Activated CD8-positive, alpha-beta T cell treated with anti-CD3 and anti-CD28 coated beads, Interleukin-2, amount 10 ng/mL, durations not matched to agents 7 days and 5 days (primary cell): ENCODE measurements around the gene FAM120B. TPM values are rescaled to one million over a fixed set of nuclear protein-coding genes. Genes with fewer than 3 reads are reported as not detected.

ENCODE experiments used
- ATAC-seq: fragments of 150-1000 bp; cut with Tn5 transposase; one replicate; pipeline ENCODE4 v1.10.0; 2021; ENCODE audit warnings: moderate library complexity
- CTCF ChIA-PET: fragments of 350-600 bp; sonication (Branson Sonifier 250); formaldehyde crosslinking; loops from one replicate; lab custom pipeline; 2021; ENCODE audit warnings: antibody characterized with exemption; lab: Charles Lee
- POLR2A ChIA-PET: fragments of 350-600 bp; sonication (Branson Sonifier 250); formaldehyde crosslinking; loops from one replicate; lab custom pipeline; 2021; ENCODE audit warnings: antibody characterized with exemption; lab: Charles Lee
- DNase-seq: peaks from one replicate; pipeline ENCODE4 v3.0.0-alpha.2; 2020
- H3K27ac Mint-ChIP-seq: one replicate; pipeline ENCODE4 v1.8.0; 2021; ENCODE audit warnings: mild to moderate bottlenecking, mixed read lengths
- H3K27me3 Mint-ChIP-seq: one replicate; pipeline ENCODE4 v1.8.0; 2021; ENCODE audit warnings: low read depth, mixed read lengths
- H3K36me3 Mint-ChIP-seq: one replicate; pipeline ENCODE4 v1.8.0; 2021; ENCODE audit warnings: low read depth, mixed read lengths
- H3K4me1 Mint-ChIP-seq: one replicate; pipeline ENCODE4 v1.8.0; 2021; ENCODE audit warnings: low read depth, mixed read lengths
- H3K4me3 Mint-ChIP-seq: one replicate; pipeline ENCODE4 v1.8.0; 2021; ENCODE audit warnings: mild to moderate bottlenecking, mixed read lengths
- H3K9me3 Mint-ChIP-seq: one replicate; pipeline ENCODE4 v1.8.0; 2022; ENCODE audit warnings: mixed read lengths; ENCODE audit not compliant: insufficient read depth
- total RNA-seq, 2 experiments: library from RNA; stranded (reverse); gene quantifications; one replicate each; pipeline ENCODE4 v1.2.3, GENCODE V29; 2021

The FAM120B gene
- total RNA-seq, 2 experiments from 2014 or later, result 25.5 to 26.0 TPM

DNA sequence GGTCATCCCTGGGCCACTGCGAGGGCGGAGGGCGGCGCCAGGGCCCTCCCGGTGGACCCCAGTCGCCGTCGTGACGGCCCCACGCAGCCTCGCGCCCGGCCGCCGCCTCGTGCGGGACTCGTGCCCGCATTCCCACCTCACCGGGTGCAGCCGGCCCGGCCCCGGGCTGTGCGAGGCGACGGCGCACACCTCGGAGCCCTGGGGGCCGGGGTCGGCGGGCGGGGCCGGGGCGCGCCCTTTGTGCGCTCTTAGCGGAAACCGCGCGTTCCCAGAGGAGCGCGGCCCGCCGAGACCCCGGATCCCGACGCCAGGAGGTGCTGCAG lies 10.2 kb upstream of the FAM120B start:
- Mint-ChIP-seq H3K9me3 (peaks cover 4% of the 10 kb centered on the region), H3K4me3 (no peak overlapping the region), H3K27me3 (peaks cover 77% of the 10 kb centered on the region), H3K4me1 (peaks cover 48% of the 10 kb centered on the region), H3K27ac (no peak overlapping the region), H3K36me3 (peaks cover under 1% of the 10 kb centered on the region)
- DNase-seq (no peak), ATAC-seq (no peak)
- ChIA-PET POLR2A (no interaction called here), CTCF (no interaction called here)

DNA sequence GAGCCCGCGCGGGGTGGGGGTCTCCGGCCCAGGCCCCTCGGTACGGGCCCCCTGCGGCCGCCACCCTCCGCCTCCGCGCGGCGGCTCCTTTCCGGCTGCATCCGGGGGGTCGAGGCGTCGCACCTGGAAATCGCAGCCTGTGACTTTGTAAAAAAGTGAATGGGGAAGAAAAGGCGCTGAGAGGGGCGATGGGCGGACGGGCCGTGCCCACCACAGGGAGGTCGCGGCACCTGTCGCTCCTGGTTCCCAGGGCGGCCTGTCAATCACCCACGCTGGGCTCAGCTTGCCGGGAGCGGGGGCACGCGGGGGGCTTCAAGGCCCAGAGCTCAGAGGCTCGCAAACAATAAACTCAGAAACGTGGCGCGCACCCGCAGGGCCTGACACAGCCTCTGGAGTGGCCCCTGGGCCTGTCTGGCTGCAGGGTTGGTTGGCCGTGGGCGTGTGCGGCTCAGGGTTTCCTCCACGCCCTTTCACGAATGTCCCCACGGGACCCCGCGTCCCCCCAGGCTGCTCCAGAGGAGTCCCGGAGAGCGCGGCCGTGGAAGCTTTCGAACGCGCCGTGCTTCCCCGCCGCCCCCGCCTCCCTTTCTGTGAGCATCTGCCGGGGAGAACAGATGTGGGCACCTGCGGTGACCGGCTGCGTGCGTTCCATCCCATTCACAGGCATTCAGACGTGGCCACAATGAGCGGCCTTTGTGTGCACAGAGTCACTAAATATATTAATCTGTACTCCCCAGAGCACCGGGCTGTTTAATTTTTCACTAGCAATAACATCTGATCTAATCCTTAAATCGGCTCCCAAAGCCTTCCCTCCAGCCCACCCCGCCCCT lies 9.6 kb upstream of the FAM120B start:
- no peak overlapping the region for H3K4me3 Mint-ChIP-seq
- ChIA-PET CTCF (no interaction called here), POLR2A (no interaction called here)
- H3K27me3 Mint-ChIP-seq, result peaks cover 80% of the 10 kb centered on the region
- DNase-seq, result no peak
- H3K27ac Mint-ChIP-seq, result no peak overlapping the region
- H3K4me1 Mint-ChIP-seq, result peaks cover 45% of the 10 kb centered on the region
- H3K9me3 Mint-ChIP-seq, result peaks cover 6% of the 10 kb centered on the region
- peaks cover 5% of the 10 kb centered on the region for H3K36me3 Mint-ChIP-seq
- ATAC-seq, result no peak

DNA sequence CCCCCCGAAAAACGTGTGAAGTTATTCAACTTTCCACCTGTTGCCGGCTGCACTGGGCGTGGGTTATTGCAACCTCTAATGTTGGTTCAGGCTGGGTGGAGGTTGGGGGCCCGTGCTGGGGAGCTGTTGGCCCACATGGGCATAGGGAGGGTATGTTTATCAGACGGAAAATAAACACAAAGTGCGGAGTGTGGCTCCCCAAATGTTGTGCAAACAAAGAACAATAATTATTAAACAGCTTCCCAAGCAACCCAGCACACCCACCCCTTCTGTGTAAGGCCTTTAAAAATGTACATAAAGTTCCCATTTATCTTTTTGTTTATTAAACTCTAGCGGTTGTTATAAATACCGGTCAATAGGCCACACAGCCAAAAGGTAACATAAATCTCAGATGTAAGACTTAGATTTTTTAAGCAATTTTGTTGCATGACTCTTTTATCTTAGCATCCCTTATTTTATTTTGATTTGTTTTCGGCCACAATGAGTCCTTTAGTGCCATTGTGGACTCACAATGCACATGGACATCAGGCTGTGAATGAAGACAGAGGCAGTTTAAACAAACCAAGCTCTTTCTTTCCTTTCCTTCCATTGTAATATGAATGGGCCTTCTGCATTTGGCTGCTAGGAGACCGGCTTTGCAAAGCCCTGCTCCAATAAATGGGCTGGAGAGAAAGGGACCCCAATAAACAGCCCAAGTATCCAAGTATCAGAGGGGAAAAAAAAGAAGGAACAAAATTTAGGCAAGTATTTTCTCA lies 8.8 kb upstream of the FAM120B start:
- Mint-ChIP-seq H3K4me3 (no peak overlapping the region), H3K4me1 (peaks cover 37% of the 10 kb centered on the region), H3K27me3 (peaks cover 78% of the 10 kb centered on the region), H3K36me3 (peaks cover 5% of the 10 kb centered on the region), H3K27ac (no peak overlapping the region), H3K9me3 (peaks cover 6% of the 10 kb centered on the region)
- no peak for DNase-seq
- ChIA-PET CTCF (no interaction called here), POLR2A (no interaction called here)
- ATAC-seq, result no peak

DNA sequence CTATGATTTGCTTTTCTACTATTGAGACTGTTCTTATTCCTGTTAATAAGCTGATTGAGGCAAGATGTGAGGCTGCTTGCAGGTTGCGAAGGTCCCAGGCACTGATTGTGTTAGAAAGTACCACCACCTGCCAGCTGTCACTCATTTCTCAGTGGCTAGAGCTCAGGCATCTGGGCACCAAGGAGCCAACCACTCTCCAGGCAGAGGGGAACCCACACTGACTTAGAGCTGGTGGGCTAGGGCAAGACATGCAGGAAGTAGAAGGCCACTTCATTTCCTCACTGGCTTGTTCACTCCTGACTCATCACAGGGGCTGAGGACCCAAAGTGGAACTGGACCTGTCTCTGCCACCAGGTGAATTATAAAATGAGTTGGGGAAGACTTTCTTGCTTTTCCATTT lies 7.9 kb upstream of the FAM120B start:
- H3K9me3 Mint-ChIP-seq, result peaks cover 6% of the 10 kb centered on the region
- peaks cover 28% of the 10 kb centered on the region for H3K4me1 Mint-ChIP-seq
- CTCF ChIA-PET, result no interaction called here
- ATAC-seq (no peak), DNase-seq (no peak)
- H3K36me3 Mint-ChIP-seq, result peaks cover 5% of the 10 kb centered on the region
- no peak overlapping the region for H3K4me3 Mint-ChIP-seq
- POLR2A ChIA-PET, result no interaction called here
- H3K27me3 Mint-ChIP-seq, result peaks cover 71% of the 10 kb centered on the region
- H3K27ac Mint-ChIP-seq, result no peak overlapping the region

DNA sequence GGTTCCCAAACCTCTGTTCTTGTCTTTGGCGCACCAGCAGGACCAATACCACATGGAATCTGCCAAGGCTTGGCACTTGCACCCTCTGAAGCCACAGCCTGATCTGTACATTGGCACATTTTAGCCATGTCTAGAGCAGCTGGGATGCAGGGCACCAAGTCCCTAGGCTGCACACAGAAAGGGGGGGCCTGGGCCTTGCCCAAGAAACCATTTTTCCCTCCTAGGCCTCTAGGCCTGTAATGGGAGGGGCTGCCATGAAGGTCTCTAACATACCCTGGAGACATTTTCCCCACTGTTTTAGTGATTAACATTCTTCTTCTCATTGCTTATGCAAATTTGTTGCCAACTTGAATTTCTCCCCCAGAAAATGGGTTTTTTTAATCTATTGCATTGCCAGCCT lies 5.4 kb upstream of the FAM120B start:
- H3K27ac Mint-ChIP-seq, result no peak overlapping the region
- CTCF ChIA-PET, result no interaction called here

DNA sequence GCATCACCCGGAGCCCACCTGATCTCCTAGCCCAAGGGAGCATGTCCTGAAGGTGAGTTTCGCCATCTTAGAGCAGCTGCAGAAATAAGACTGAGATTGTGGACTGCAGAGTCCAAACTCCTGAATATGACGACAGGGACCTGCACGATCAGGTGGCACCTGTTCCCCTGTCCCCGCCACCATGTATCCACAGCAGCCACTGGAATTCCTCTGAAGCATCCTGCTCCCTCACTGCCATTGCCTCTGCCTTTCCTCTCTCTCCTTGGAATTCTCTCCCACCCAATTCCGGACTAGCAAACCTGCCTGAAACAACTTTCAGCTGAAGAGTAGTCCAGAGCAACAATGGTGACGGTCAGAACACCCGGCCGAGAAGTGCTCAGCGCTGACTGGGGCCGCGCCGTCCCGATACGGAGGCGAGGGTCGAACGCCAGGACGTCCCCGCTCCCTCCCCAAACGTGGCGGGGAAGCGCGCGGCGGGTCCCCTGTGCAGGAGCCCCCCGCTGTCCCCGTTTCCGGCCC lies 694 bp upstream of the FAM120B start:
- CTCF ChIA-PET, result interaction anchor here (1.4 kb wide), 1 partner anchor 13 kb away, joined by 3 read pairs; no protein-coding TSS in a partner anchor

More for the DNA sequence above, 5.4 kb upstream of the FAM120B start:
- peaks cover 56% of the 10 kb centered on the region for H3K27me3 Mint-ChIP-seq
- DNase-seq (peak; percentile 7), ATAC-seq (no peak)
- POLR2A ChIA-PET, result no interaction called here
- peaks cover 14% of the 10 kb centered on the region for H3K4me1 Mint-ChIP-seq
- no peak overlapping the region for H3K4me3 Mint-ChIP-seq
- peaks cover 6% of the 10 kb centered on the region for H3K9me3 Mint-ChIP-seq
- peaks cover 5% of the 10 kb centered on the region for H3K36me3 Mint-ChIP-seq

DNA sequence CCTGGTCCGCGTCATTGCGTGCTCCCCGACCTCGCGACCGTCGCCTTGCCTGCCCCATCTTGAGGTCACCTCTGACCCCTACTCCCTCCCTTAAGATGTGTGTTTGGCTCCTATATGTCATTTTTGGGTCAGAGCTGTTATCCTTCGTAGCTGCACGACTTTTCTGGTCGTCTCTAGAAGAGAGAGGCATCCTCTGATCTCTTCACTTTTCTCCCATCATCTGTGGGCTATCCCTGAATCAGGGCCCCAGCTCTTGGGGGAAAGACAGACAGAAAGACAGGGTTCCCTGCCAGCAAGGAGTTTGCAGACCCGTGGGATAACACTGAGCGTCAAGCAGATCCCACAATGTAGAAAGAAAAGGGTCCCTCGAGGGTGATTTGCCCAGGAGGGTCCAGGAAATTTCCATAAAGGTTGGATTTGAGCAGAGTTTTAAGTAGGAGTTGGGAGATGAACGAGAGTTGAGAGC lies 555 bp downstream of the FAM120B start:
- ChIA-PET POLR2A (interaction anchor here (0.6 to 3.0 kb wide), 2 partner anchors 15 to 218 kb away, joined by 3 to 8 read pairs; no protein-coding TSS in a partner anchor), CTCF (interaction anchor here (1.2 to 2.0 kb wide), 2 partner anchors 12 to 210 kb away, joined by 3 to 7 read pairs; no protein-coding TSS in a partner anchor)
- H3K4me3 Mint-ChIP-seq, result peak overlapping the region; percentile 90
- H3K27ac Mint-ChIP-seq, result peak overlapping the region; percentile 94
- H3K27me3 Mint-ChIP-seq, result peaks cover 13% of the 10 kb centered on the region
- H3K9me3 Mint-ChIP-seq, result no peaks in the 10 kb centered on the region
- no peak for ATAC-seq
- peaks cover 35% of the 10 kb centered on the region for H3K4me1 Mint-ChIP-seq
- DNase-seq, result no peak
- peaks cover 16% of the 10 kb centered on the region for H3K36me3 Mint-ChIP-seq

More for the DNA sequence above, 694 bp upstream of the FAM120B start:
- DNase-seq, result no peak
- H3K4me1 Mint-ChIP-seq, result peaks cover 28% of the 10 kb centered on the region
- H3K4me3 Mint-ChIP-seq, result peak overlapping the region; percentile 90
- H3K36me3 Mint-ChIP-seq, result peaks cover 14% of the 10 kb centered on the region
- ATAC-seq, result no peak
- H3K9me3 Mint-ChIP-seq, result peaks cover 6% of the 10 kb centered on the region
- H3K27ac Mint-ChIP-seq, result no peak overlapping the region
- POLR2A ChIA-PET, result interaction anchor here (0.6 to 3.0 kb wide), 2 partner anchors 12 to 14 kb away, joined by 3 to 8 read pairs; no protein-coding TSS in a partner anchor
- H3K27me3 Mint-ChIP-seq, result peaks cover 23% of the 10 kb centered on the region

DNA sequence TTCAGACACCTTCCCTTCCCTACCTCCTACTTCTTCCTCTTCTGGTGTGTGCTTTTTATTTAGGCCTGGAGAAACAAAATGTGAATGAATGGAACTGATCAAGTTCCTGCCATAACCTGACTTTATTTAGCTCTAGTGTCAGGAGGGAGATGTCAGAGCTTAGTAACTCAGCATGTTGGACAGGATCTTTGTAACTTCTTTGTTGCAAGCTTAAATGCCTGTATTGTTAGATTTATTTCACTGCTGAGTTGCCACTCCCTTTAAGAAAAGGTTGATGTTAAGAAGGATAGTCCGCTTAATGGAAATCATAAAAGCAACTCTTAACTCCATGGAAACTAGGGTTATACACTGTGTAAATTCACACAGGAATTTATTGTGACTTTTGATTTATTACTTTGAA lies 2.2 kb downstream of the FAM120B start:
- ATAC-seq (no peak), DNase-seq (no peak)
- Mint-ChIP-seq H3K9me3 (no peaks in the 10 kb centered on the region), H3K36me3 (peaks cover 19% of the 10 kb centered on the region), H3K4me3 (peak overlapping the region; percentile 24), H3K4me1 (peaks cover 42% of the 10 kb centered on the region), H3K27me3 (peaks cover 6% of the 10 kb centered on the region), H3K27ac (no peak overlapping the region)
- ChIA-PET CTCF (interaction anchor here (2.0 kb wide), 1 partner anchor 208 kb away, joined by 7 read pairs; no protein-coding TSS in a partner anchor), POLR2A (interaction anchor here (3.0 kb wide), 1 partner anchor 17 kb away, joined by 8 read pairs; no protein-coding TSS in a partner anchor)

DNA sequence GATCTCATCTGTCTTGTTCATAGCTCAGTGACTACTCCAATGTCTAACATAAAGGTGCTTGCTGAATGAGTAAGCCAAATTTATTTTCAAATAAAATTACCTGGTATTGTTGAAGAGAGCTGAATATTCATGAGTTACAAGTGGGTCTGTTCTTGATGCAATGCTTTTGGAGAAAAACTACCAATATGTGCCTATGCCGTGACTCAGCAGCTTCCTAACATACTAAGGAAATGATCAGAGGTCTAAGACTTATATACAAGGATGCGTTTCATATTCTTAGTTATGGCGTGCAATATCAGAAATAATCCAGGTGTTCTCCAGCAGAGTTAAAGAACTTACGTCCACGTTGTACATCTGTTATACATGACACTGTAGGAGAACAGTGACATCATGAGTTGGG lies 5.1 kb downstream of the FAM120B start:
- ChIA-PET CTCF (no interaction called here), POLR2A (no interaction called here)
- Mint-ChIP-seq H3K27me3 (no peaks in the 10 kb centered on the region), H3K27ac (no peak overlapping the region), H3K4me3 (no peak overlapping the region), H3K36me3 (peaks cover 19% of the 10 kb centered on the region), H3K4me1 (peaks cover 39% of the 10 kb centered on the region), H3K9me3 (no peaks in the 10 kb centered on the region)
- DNase-seq (no peak), ATAC-seq (no peak)

DNA sequence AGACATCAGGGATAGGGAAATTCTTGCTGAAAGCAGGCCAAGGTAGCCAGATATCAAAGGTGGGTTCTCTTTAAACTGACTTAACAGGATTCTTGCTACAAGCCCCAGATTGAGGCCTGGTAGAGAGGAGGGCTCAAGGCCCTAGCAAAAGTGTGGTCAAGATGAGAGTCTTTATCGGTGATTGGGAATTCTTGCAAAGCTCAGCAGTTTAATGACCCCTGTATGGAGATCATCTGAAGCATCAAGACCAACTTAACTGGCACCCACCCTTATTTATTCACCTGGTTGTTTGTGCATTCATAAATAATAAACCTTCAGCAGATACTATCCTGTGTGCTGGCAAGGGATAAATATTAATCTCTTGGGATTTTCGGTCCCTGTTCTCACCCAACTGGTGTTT lies 6.3 kb downstream of the FAM120B start:
- Mint-ChIP-seq H3K4me1 (peaks cover 31% of the 10 kb centered on the region), H3K4me3 (no peak overlapping the region), H3K27me3 (no peaks in the 10 kb centered on the region), H3K9me3 (no peaks in the 10 kb centered on the region), H3K27ac (no peak overlapping the region), H3K36me3 (peaks cover 26% of the 10 kb centered on the region)
- POLR2A ChIA-PET, result no interaction called here
- CTCF ChIA-PET, result no interaction called here
- DNase-seq (no peak), ATAC-seq (no peak)

DNA sequence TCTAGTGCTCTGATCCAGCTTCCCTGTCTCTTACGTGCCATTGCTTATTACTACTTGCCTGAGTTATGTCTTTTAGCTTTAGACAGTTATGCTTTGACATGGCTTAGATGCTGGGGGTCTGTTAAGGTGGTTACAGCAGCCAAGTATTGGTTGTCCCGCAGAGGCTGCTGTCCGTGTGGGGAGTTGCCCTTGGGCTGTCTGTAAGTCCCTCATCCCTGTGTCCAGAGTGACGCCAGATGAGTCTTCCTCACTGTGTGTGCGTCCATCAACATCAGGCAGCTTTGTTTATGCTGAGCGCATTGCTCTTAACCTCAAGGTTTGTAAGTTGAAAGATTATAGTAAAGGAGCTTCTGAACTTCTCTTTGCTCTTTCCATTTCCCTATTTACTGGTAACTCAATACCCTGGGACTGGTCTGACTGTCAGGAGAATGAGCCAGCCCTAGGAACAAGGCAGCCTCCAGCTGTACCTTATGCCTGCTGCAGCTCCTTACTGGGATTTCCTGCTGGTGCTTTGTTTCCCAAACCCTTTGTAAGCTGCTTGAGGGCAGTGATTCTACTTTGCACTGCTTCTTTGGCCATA lies 7.2 kb downstream of the FAM120B start:
- Mint-ChIP-seq H3K4me1 (peaks cover 22% of the 10 kb centered on the region), H3K27ac (no peak overlapping the region), H3K4me3 (no peak overlapping the region), H3K9me3 (no peaks in the 10 kb centered on the region), H3K36me3 (peaks cover 26% of the 10 kb centered on the region), H3K27me3 (no peaks in the 10 kb centered on the region)
- DNase-seq (no peak), ATAC-seq (no peak)
- CTCF ChIA-PET, result no interaction called here
- POLR2A ChIA-PET, result no interaction called here
